ENCODE data around the gene DNAJB9. TPM values are rescaled to one million over a fixed set of nuclear protein-coding genes. Genes with fewer than 3 reads are reported as not detected.

The DNAJB9 gene
- total RNA-seq, 1 experiment from 2014 or later, result 13.9 TPM

DNA sequence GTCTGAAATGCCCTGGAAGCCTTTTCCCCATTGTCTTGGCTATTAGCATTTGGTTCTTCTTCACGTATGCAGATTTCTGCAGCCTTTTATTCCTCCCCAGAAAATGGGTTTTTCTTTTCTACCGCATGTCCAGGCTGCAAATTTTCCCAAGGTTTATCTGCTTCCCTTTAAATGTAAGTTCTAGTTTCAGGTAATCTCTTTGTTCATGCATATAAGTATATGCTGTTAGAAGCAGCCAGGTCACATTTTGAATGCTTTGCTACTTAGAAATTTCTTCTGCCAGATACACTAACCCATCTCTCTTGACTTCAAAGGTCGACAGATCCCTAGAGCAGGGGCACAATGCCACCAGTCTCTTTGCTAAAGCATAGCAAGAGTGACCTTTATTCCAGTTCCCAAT, 12.5 kb upstream of the DNAJB9 start:
- Histone ChIP-seq H3K36me3 (no peaks in the 10 kb centered on the region), H3K27me3 (no peaks in the 10 kb centered on the region), H3K9me3 (no peaks in the 10 kb centered on the region; the same call in 1 of the 2 replicates), H3K4me3 (no peak overlapping the region)
- no peak for DNase-seq

- no peak for DNase-seq
- no peaks in the 10 kb centered on the region for H3K27me3 ChIP-seq
- H3K36me3 ChIP-seq, result no peaks in the 10 kb centered on the region
- H3K9me3 ChIP-seq, result no peaks in the 10 kb centered on the region; the same call in 1 of the 2 replicates
- H3K4me3 ChIP-seq, result no peak overlapping the region
Observed at GRCh38 chr7:108557617-108558016, 12.1 kb upstream of the DNAJB9 start.

DNA sequence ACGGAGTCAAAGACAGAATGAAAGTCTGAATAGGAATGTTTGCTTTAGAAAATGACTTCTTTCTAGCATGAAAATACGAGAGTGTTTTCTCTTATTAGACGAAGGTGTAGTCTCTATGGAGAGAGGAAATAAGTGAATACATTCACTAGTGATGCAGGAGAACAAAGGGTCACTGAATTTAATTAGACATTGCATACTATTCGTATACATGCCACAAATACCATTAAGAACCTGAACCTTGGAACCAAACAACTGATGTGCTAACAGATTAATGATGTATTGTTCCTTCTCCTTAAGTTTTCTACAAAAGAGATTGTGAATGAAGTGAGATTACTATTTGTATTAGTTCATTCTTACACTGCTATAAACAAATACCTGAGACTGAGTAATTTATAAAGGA, 10.4 kb upstream of the DNAJB9 start:
- no peaks in the 10 kb centered on the region for H3K27me3 ChIP-seq
- peaks cover 3% of the 10 kb centered on the region for H3K36me3 ChIP-seq
- no peaks in the 10 kb centered on the region; the same call in 1 of the 2 replicates for H3K9me3 ChIP-seq
- DNase-seq, result no peak
- H3K4me3 ChIP-seq, result no peak overlapping the region

DNA sequence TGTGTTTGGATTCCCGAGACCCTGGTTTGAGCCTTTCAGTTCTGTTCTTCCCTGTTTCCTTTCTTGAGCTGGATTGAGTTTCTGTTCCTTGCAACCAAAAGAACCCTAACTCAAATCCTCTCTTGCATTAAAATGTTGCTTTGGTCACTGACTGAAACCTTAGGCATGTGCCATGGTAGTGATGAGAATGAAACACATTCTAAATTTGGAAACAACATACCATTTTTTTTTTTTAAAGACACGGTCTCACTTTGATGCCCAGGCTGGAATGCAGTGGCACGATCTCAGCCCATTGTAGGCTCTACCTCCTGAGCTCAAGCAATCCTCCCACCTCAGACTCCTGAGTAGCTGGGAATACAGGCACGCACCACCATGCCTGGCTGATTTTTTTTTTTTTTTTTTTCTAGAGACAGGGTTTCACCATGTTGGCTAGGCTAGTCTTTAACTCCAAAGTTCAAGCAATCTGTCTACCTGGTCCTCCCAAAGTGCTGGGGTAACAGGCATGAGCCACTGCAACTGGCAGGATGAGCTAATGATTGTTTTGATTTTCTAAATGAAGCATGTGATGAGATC, 8.5 kb upstream of the DNAJB9 start:
- Histone ChIP-seq H3K9me3 (no peaks in the 10 kb centered on the region; the same call in 1 of the 2 replicates), H3K36me3 (peaks cover 12% of the 10 kb centered on the region), H3K27me3 (no peaks in the 10 kb centered on the region), H3K4me3 (no peak overlapping the region)
- DNase-seq, result no peak

- Histone ChIP-seq H3K36me3 (peaks cover 13% of the 10 kb centered on the region), H3K27me3 (no peaks in the 10 kb centered on the region), H3K9me3 (no peaks in the 10 kb centered on the region), H3K4me3 (no peak overlapping the region)
- DNase-seq, result no peak
Observed at GRCh38 chr7:108565987-108566386, 3.7 kb upstream of the DNAJB9 start.

GRCh38 chr7:108568801-108569380, 783 bp upstream of the DNAJB9 start:
- no peaks in the 10 kb centered on the region for H3K27me3 ChIP-seq
- H3K9me3 ChIP-seq, result no peaks in the 10 kb centered on the region
- peak overlapping the region; percentile 82 for H3K4me3 ChIP-seq
- DNase-seq, result no peak
- peaks cover 33% of the 10 kb centered on the region for H3K36me3 ChIP-seq

- no peaks in the 10 kb centered on the region for H3K9me3 ChIP-seq
- peak overlapping the region; percentile 82 for H3K4me3 ChIP-seq
- peak; percentile 13 for DNase-seq
- peaks cover 28% of the 10 kb centered on the region for H3K36me3 ChIP-seq
- no peaks in the 10 kb centered on the region for H3K27me3 ChIP-seq
Observed at GRCh38 chr7:108570146-108570755, 577 bp downstream of the DNAJB9 start.

GRCh38 chr7:108572480-108572879, 2.8 kb downstream of the DNAJB9 start:
- Histone ChIP-seq H3K9me3 (no peaks in the 10 kb centered on the region), H3K36me3 (peaks cover 24% of the 10 kb centered on the region), H3K27me3 (no peaks in the 10 kb centered on the region), H3K4me3 (no peak overlapping the region)
- no peak for DNase-seq

- H3K27me3 ChIP-seq, result no peaks in the 10 kb centered on the region
- H3K4me3 ChIP-seq, result no peak overlapping the region
- H3K36me3 ChIP-seq, result peaks cover 24% of the 10 kb centered on the region
- DNase-seq, result no peak
- no peaks in the 10 kb centered on the region for H3K9me3 ChIP-seq
Observed at GRCh38 chr7:108575156-108575555, 5.5 kb downstream of the DNAJB9 start.

GRCh38 chr7:108576116-108576515, 6.4 kb downstream of the DNAJB9 start:
- no peaks in the 10 kb centered on the region for H3K9me3 ChIP-seq
- H3K27me3 ChIP-seq, result no peaks in the 10 kb centered on the region
- DNase-seq, result no peak
- peaks cover 24% of the 10 kb centered on the region for H3K36me3 ChIP-seq
- H3K4me3 ChIP-seq, result no peak overlapping the region

- H3K27me3 ChIP-seq, result no peaks in the 10 kb centered on the region
- DNase-seq, result no peak
Observed at GRCh38 chr7:108578937-108579336, 9.3 kb downstream of the DNAJB9 start.

GRCh38 chr7:108580298-108580697, 10.6 kb downstream of the DNAJB9 start:
- DNase-seq, result no peak
- no peak overlapping the region for H3K4me3 ChIP-seq
- no peaks in the 10 kb centered on the region for H3K9me3 ChIP-seq
- H3K27me3 ChIP-seq, result no peaks in the 10 kb centered on the region
- no peaks in the 10 kb centered on the region for H3K36me3 ChIP-seq

More at GRCh38 chr7:108578937-108579336, 9.3 kb downstream of the DNAJB9 start:
- peaks cover 4% of the 10 kb centered on the region; the same call in 1 of the 2 replicates for H3K36me3 ChIP-seq
- no peaks in the 10 kb centered on the region for H3K9me3 ChIP-seq
- H3K4me3 ChIP-seq, result no peak overlapping the region

DNA sequence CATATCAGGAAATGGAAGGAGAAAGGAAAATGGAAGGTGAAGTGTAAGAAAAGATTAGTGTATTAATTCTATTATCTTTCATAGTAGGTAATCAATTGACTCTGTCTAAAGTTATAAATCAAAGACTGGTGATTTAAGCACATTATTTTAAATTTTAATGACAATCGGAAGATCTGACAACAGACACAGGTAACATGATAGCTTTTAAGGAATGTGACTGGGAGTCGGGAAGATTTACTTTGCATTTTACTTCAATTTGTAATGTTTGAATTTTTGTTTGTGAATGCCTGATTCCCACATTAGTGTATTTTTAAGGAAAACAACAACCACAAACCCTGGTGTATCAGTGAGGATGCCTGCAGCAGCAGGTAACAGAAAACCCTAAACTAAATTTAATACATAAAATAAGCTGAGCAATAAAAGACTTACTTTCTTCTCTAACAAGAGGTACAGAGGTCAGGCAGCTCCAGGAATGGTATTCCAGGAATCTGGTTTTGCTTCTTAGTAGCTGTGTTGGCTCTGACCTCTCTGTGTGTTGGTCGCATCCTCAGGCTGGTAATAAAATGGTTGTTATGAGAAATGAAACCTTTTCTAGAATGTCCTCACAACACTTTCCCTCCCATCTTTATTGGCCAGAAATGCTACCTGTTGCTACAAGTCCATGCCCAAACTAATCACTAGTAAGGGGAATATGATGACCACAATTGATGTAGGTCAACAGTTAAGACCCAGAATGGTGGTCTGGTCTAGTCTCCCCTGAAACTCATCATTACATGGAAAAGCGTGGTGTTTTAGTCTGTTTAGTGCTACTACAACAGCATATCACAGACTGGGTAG, 12.2 kb downstream of the DNAJB9 start:
- DNase-seq, result no peak
- Histone ChIP-seq H3K36me3 (no peaks in the 10 kb centered on the region), H3K4me3 (no peak overlapping the region), H3K27me3 (no peaks in the 10 kb centered on the region), H3K9me3 (no peaks in the 10 kb centered on the region)

DNA sequence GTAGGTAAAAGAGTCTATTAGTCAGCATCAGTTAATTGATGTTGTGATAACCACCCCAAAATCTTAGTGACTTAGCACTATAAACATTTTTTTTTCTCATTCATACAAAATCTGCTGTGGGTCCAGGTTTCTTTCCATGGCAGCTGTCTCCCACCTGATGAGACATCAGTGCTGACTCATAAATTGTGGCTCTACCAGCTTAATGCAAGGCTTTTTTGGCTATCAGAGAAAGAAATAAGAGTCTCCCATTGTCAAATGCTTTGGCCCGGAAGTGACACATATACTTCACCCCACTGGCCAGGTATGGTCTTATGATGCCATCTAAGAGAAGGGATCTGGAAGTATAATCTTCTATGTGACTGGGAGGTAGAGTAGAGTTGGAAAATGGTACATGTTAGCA, 14.5 kb downstream of the DNAJB9 start:
- no peaks in the 10 kb centered on the region for H3K27me3 ChIP-seq
- H3K36me3 ChIP-seq, result no peaks in the 10 kb centered on the region
- H3K4me3 ChIP-seq, result no peak overlapping the region
- DNase-seq, result no peak
- no peaks in the 10 kb centered on the region for H3K9me3 ChIP-seq

GRCh38 chr7:108585843-108586242, 16.2 kb downstream of the DNAJB9 start:
- H3K9me3 ChIP-seq, result no peaks in the 10 kb centered on the region
- H3K36me3 ChIP-seq, result no peaks in the 10 kb centered on the region
- H3K4me3 ChIP-seq, result no peak overlapping the region
- H3K27me3 ChIP-seq, result no peaks in the 10 kb centered on the region
- no peak for DNase-seq

DNA sequence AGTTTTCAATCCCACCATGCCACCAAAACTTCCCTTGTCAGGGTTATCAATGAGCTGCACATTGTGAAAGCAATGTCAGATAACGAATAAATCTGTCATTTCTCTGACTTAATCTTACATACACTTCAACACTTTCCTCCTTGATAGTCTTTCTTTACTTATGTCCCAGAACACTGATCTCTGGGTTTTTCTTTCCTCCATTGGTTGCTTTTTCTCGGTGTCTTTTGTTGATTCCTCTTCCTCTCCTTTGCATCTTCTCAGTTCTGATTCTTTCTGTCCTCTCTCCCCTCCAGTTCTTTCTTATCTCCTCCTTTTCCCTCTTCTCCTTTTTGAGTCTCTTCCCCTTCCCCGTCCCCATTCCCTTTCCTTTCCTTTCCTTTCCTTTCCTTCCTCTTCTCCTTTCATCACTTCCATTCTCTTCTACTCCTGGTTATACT, 16.6 kb downstream of the DNAJB9 start:
- no peaks in the 10 kb centered on the region for H3K36me3 ChIP-seq
- no peaks in the 10 kb centered on the region for H3K9me3 ChIP-seq
- no peak overlapping the region for H3K4me3 ChIP-seq
- H3K27me3 ChIP-seq, result no peaks in the 10 kb centered on the region
- no peak for DNase-seq

DNA sequence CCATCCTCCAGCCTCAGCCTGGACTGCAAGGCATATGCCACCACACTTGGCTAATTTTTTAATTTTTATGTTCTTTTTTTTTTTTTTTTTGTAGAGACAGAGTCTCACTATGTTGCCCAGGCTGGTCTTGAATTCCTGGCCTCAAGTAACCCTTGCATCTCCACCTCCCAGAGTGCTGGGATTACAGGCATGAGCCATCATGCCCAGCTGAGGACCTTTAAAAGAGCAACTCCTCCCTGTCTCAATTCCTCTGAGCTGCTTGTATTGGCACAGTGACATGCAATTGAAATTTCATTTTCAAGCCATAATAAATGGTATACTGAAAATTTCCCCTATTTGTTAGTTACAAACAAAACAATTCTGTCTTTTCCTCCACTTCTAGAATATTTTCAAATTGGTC, 19.5 kb downstream of the DNAJB9 start:
- no peaks in the 10 kb centered on the region for H3K36me3 ChIP-seq
- H3K27me3 ChIP-seq, result no peaks in the 10 kb centered on the region
- H3K4me3 ChIP-seq, result no peak overlapping the region
- no peak for DNase-seq
- H3K9me3 ChIP-seq, result no peaks in the 10 kb centered on the region
